Omental fat pad (tissue), 4 donors: ENCODE measurements around the gene PTP4A1. TPM values are rescaled to one million over a fixed set of nuclear protein-coding genes. Genes with fewer than 3 reads are reported as not detected.

Experiments used
- ATAC-seq: fragments of 150-250 bp; one replicate; pipeline ENCODE4 v1.9.1; 2016; ENCODE audit warnings: mild to moderate bottlenecking, moderate library complexity; ENCODE audit not compliant: low FRiP score
- DNase-seq: peaks from one replicate; pipeline ENCODE4 v3.0.0-alpha.2; 2019; ENCODE audit warnings: low spot score
- CTCF ChIP-seq, 3 donors: fragments of 450-650 bp; IDR thresholded peaks; one replicate each; pipeline ENCODE4 v1.5.1; 2016 to 2017; ENCODE audit warnings: antibody characterized with exemption in 3 of 3, mild to moderate bottlenecking in 3 of 3, moderate library complexity in 2 of 3
- total RNA-seq, 4 donors: library from RNA; depleted of rRNA; stranded (reverse); fragments of >200 nt; gene quantifications; one replicate each; pipeline ENCODE4 v1.1.0, GENCODE V29; 2016

PTP4A1 gene
- total RNA-seq, 4 donors from 2014 or later = 24.7 to 43.6 (median 33.8) TPM

- no peak for DNase-seq
- ATAC-seq = no peak
- no peak for TF ChIP-seq CTCF (IDR thresholded peaks at IDR 0.05)
Measured at GRCh38 chr6:63565727-63566596, 6.3 kb upstream of the PTP4A1 start.

GRCh38 chr6:63567966-63568365, 4.3 kb upstream of the PTP4A1 start:
- TF ChIP-seq CTCF (IDR thresholded peaks at IDR 0.05) = no peak
- no peak for ATAC-seq
- DNase-seq = no peak

GRCh38 chr6:63571361-63572043, 778 bp upstream of the PTP4A1 start:
- ATAC-seq (peak; percentile 76), DNase-seq (peak; percentile 69)
- TF ChIP-seq CTCF (IDR thresholded peaks at IDR 0.05) = no peak

DNA sequence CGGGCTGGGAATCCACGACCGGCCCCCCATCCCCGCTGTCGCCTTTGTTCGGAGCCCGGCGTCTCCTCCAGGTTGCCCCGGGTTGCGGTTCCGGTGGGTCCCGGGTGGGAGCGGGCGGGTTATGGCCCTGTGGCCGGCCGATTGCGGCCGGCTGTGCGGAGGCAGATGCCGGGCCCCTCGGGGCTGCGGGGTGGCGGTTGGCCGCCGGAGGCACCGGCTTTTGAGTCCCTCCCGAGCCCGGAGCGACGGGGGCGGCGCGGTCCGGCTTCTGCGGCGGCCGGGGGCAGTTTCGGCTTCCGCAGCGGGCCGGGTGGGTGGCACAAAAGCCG, 431 bp downstream of the PTP4A1 start:
- no peak for TF ChIP-seq CTCF (IDR thresholded peaks at IDR 0.05)
- no peak for ATAC-seq
- DNase-seq = no peak

DNA sequence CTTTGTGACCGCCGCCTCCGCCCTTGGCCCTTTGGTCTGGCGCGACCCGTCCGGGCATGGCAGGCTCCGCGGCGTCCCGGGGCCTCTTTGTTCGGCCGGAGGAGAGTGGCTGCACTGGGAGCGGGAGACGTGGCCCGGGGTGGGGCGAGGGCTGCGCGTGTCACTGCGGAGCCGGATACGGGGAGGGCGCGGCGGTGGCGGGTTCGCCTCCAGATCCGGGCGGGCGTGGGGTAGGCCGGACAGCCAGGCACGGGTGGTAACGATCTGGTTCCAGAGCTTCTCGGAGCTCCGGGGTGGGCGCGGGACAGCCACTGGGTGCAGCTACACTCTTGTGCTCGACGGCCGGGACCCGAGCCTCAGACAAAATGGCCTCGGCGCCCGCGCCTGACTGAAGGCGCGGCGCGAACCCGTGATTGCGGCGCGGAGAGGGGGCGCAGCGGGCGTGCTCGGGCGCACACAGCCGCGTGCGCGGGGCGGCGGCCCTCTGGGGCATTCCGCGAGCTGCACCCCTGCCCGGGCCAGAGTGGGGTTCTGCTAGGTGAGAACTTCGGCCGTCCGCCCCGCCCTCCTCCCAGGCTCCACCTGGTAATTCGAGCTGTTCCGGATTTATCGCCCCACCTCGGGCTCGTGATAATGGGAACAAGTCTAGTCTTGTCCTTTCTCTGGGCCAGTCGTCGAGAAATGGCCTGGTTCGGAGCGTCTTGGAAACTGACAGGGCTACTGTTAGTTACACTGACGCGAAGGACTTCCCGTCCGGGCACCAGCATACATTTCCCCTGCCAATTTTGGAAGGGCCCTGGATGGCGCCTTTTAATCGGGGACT, 1.0 kb downstream of the PTP4A1 start:
- TF ChIP-seq CTCF (IDR thresholded peaks at IDR 0.05) = no peak
- ATAC-seq = peak; percentile 46
- peak; percentile 52 for DNase-seq

DNA sequence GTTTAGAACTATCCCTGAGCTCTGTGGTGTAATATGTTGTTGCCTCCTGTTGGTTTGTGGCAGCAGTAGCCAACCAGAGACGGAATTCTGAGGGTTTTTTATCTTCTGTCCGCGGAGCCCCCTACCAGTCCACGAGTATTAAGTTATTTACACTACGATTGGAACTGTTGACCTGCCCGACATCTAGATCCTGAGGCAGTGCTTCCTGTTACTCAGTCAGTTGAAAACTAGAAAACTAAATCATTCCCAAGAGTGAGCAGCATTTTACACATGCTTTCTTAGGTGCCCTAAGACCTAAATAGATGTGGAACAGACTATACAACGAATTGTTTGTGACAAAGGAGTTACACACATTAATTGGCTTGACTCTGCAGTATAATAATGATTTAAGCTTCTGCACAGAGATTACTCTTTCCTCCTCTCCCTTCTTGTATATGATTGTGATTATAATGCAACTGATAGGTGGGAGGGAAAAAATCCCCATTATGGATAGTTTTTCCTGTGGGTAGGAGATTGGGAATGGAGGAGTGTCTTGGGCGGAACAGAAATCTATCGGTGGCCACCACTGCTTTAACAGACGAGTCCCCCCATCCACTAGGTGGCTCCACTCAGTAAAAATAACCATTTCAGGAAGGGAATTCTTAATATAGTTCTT, 1.7 kb downstream of the PTP4A1 start:
- no peak for DNase-seq
- ATAC-seq = no peak
- no peak for TF ChIP-seq CTCF (IDR thresholded peaks at IDR 0.05)
